HEK293 (cell line): ENCODE measurements around the gene TREH.

Experiments
- CTCF ChIA-PET: fragments of 350-600 bp; formaldehyde crosslinking; extraction: SDS; loops from one replicate; lab custom pipeline; 2021; ENCODE audit warnings: antibody characterized with exemption; lab: Yijun Ruan, JAX
- POLR2A ChIA-PET: fragments of 300-600 bp; formaldehyde crosslinking; extraction: SDS; loops from one replicate; lab custom pipeline; 2020; ENCODE audit warnings: antibody characterized with exemption, inconsistent platforms; lab: Yijun Ruan, JAX
- H3K27ac ChIP-seq: fragments of 200-500 bp; sonication (Bioruptor generic); 2 replicates; pipeline ENCODE4 v1.5.1; 2014; ENCODE audit warnings: low read depth, low read length, control low read depth, inconsistent platforms; ENCODE audit errors: extremely low read depth
- H3K36me3 ChIP-seq, 2 experiments: fragments of 200-500 bp in 1 of 2; sonication (Bioruptor generic) in 1 of 2; 1 replicate in 1 of 2; 2 replicates in 1 of 2; pipeline ENCODE4 v1.5.1; 2014 to 2017; ENCODE audit warnings: inconsistent platforms in 2 of 2, low read length in 2 of 2; ENCODE audit not compliant: control insufficient read depth in 2 of 2, insufficient read depth in 1 of 2
- H3K4me1 ChIP-seq: fragments of 200-500 bp; sonication (Bioruptor generic); 2 replicates; pipeline ENCODE4 v1.5.1; 2014; ENCODE audit warnings: mild to moderate bottlenecking, low read length, inconsistent platforms; ENCODE audit not compliant: control insufficient read depth, insufficient read depth
- H3K4me3 ChIP-seq: 2 replicates; pipeline ENCODE4 v1.5.1; 2011; ENCODE audit warnings: low read depth, mild to moderate bottlenecking, control low read depth, low read length, moderate library complexity
- H3K9me3 ChIP-seq: fragments of 200-500 bp; sonication (Bioruptor generic); 2 replicates; pipeline ENCODE4 v1.5.1; 2014; ENCODE audit warnings: low read depth, low read length, inconsistent platforms; ENCODE audit not compliant: control insufficient read depth, insufficient read depth
- GLIS1 ChIP-seq: fragments of 450-650 bp; formaldehyde crosslinking; IDR thresholded peaks from 2 replicates; pipeline ENCODE4 v1.5.1; 2016; ENCODE audit warnings: missing biosample characterization, missing genetic modification characterization
- HIC1 ChIP-seq: fragments of 450-650 bp; formaldehyde crosslinking; IDR thresholded peaks from 2 replicates; pipeline ENCODE4 v1.5.1; 2016; ENCODE audit warnings: missing biosample characterization, missing genetic modification characterization
- INSM2 ChIP-seq: fragments of 450-650 bp; formaldehyde crosslinking; IDR thresholded peaks from 2 replicates; pipeline ENCODE4 v1.5.1; 2016; ENCODE audit warnings: missing biosample characterization, missing genetic modification characterization
- KLF9 ChIP-seq: fragments of 450-650 bp; formaldehyde crosslinking; IDR thresholded peaks from 2 replicates; pipeline ENCODE4 v1.5.1; 2016; ENCODE audit warnings: missing biosample characterization, missing genetic modification characterization, low read depth
- RBAK ChIP-seq: fragments of 450-650 bp; formaldehyde crosslinking; IDR thresholded peaks from 2 replicates; pipeline ENCODE4 v1.5.1; 2016; ENCODE audit warnings: missing biosample characterization, missing genetic modification characterization
- SP2 ChIP-seq: fragments of 450-650 bp; formaldehyde crosslinking; IDR thresholded peaks from 2 replicates; pipeline ENCODE4 v1.5.1; 2016; ENCODE audit warnings: missing biosample characterization, missing genetic modification characterization
- ZBTB17 ChIP-seq: fragments of 450-650 bp; formaldehyde crosslinking; IDR thresholded peaks from 2 replicates; pipeline ENCODE4 v1.5.1; 2016; ENCODE audit warnings: missing biosample characterization, missing genetic modification characterization
- ZFP41 ChIP-seq: fragments of 450-650 bp; formaldehyde crosslinking; IDR thresholded peaks from 2 replicates; pipeline ENCODE4 v1.5.1; 2016; ENCODE audit warnings: missing biosample characterization, missing genetic modification characterization, borderline replicate concordance
- ZNF16 ChIP-seq: fragments of 450-650 bp; formaldehyde crosslinking; IDR thresholded peaks from 2 replicates; pipeline ENCODE4 v1.5.1; 2016; ENCODE audit warnings: low read depth, missing biosample characterization, missing genetic modification characterization
- ZNF174 ChIP-seq: fragments of 450-650 bp; formaldehyde crosslinking; IDR thresholded peaks from 2 replicates; pipeline ENCODE4 v1.5.0; 2017; ENCODE audit warnings: missing biosample characterization, mild to moderate bottlenecking, missing genetic modification characterization
- ZNF175 ChIP-seq: fragments of 450-650 bp; formaldehyde crosslinking; IDR thresholded peaks from 2 replicates; pipeline ENCODE4 v1.5.1; 2016; ENCODE audit warnings: missing biosample characterization, missing genetic modification characterization
- ZNF274 ChIP-seq, 2 experiments: fragments of 200-500 bp in 1 of 2; fragments of 450-650 bp in 1 of 2; sonication (Bioruptor generic) in 1 of 2; formaldehyde crosslinking in 1 of 2; IDR thresholded peaks; 2 replicates each; pipeline versions ENCODE4 v1.5.1 to v1.6.1; 2014 to 2016; ENCODE audit warnings: borderline replicate concordance in 1 of 2, inconsistent platforms in 1 of 2, low read length in 1 of 2, missing biosample characterization in 1 of 2, missing genetic modification characterization in 1 of 2
- ZNF354C ChIP-seq: fragments of 450-650 bp; formaldehyde crosslinking; IDR thresholded peaks from 2 replicates; pipeline ENCODE4 v1.5.1; 2016; ENCODE audit warnings: missing biosample characterization, missing genetic modification characterization, low read depth, borderline replicate concordance
- TF ChIP-seq, protein P1 (sequence below): fragments of 450-650 bp; formaldehyde crosslinking; IDR thresholded peaks from 2 replicates; pipeline ENCODE4 v1.5.1; 2016; ENCODE audit warnings: missing biosample characterization, missing genetic modification characterization, borderline replicate concordance
- TF ChIP-seq, protein P2 (sequence below): fragments of 450-650 bp; formaldehyde crosslinking; IDR thresholded peaks from 2 replicates; pipeline ENCODE4 v1.5.1; 2016; ENCODE audit warnings: missing biosample characterization, missing genetic modification characterization
- TF ChIP-seq, protein P3 (sequence below): fragments of 450-650 bp; formaldehyde crosslinking; IDR thresholded peaks from 2 replicates; pipeline ENCODE4 v1.5.1; 2016; ENCODE audit warnings: missing biosample characterization, missing genetic modification characterization
- TF ChIP-seq, protein P4 (sequence below): fragments of 450-650 bp; formaldehyde crosslinking; IDR thresholded peaks from 2 replicates; pipeline ENCODE4 v1.5.1; 2016; ENCODE audit warnings: missing biosample characterization, missing genetic modification characterization

The TREH gene

GRCh38 chr11:118646393-118646792 lies 33.1 kb downstream of the TREH start:
- CTCF ChIA-PET = interaction anchor here (0.6 kb wide), 1 partner anchor 27 kb away, joined by 3 read pairs; no protein-coding TSS in a partner anchor
- no peak overlapping the region for H3K4me3 ChIP-seq
- TF ChIP-seq SP2 (tag by site-specific recombination) (no peak), ZNF354C (no peak), INSM2 (tag by site-specific recombination) (no peak), ZFP41 (no peak)
- TF ChIP-seq, protein P1, sequence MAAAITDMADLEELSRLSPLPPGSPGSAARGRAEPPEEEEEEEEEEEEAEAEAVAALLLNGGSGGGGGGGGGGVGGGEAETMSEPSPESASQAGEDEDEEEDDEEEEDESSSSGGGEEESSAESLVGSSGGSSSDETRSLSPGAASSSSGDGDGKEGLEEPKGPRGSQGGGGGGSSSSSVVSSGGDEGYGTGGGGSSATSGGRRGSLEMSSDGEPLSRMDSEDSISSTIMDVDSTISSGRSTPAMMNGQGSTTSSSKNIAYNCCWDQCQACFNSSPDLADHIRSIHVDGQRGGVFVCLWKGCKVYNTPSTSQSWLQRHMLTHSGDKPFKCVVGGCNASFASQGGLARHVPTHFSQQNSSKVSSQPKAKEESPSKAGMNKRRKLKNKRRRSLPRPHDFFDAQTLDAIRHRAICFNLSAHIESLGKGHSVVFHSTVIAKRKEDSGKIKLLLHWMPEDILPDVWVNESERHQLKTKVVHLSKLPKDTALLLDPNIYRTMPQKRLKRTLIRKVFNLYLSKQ (tag by site-specific recombination) = no peak
- TF ChIP-seq, all 188 proteins: peak for 0
- H3K36me3 ChIP-seq = peaks cover 0 to 86% of the 10 kb centered on the region in 2 experiments; a peak in 2 of 3 replicates
- no peaks in the 10 kb centered on the region for H3K9me3 ChIP-seq
- H3K27ac ChIP-seq = no peak overlapping the region
- no peaks in the 10 kb centered on the region for H3K4me1 ChIP-seq
- POLR2A ChIA-PET = no interaction called here

DNA sequence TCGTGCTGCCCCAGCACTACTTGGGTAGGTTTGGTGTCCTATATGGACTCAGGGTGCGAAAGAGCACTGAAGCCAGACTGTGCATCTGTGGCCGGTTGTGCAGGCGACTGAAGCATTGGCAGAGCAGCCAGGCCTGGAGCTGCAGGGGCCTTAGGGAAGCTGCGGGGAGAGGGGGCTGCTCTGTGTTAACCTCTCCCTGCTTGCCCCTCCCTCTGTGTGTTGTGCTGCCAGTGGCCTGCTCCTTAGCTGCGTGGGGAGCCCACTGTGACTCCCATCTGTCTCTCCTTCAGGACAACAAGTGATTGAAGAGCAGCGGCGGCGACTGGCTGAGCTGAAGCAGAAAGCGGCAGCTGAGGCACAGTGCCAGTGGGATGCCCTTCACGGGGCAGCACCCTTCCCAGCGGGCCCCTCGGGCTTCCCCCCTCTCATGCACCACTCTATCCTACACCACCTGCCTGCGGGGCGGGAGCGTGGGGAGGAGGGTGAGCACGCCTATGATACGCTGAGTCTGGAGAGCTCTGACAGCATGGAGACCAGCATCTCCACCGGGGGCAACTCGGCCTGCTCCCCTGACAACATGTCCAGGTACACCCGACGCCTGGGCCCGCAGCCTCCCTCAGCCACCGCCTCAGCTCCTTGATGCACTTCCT lies 34.3 kb downstream of the TREH start:
- H3K36me3 ChIP-seq = peaks cover 0 to 87% of the 10 kb centered on the region in 2 experiments; a peak in 2 of 3 replicates
- ChIA-PET POLR2A (no interaction called here), CTCF (interaction anchor here (2.0 kb wide), 1 partner anchor 9 kb away, joined by 6 read pairs; no protein-coding TSS in a partner anchor)
- no peak overlapping the region for H3K27ac ChIP-seq
- H3K9me3 ChIP-seq = no peaks in the 10 kb centered on the region
- TF ChIP-seq ZNF16 (tag by site-specific recombination) (no peak), GLIS1 (no peak), RBAK (no peak), ZNF175 (tag by site-specific recombination) (no peak), ZBTB17 (tag by site-specific recombination) (no peak), HIC1 (tag by site-specific recombination) (no peak), KLF9 (tag by site-specific recombination) (no peak), ZNF174 (no peak), ZNF274 (IDR thresholded peaks at IDR 0.05; ENCODE audit: low read length) (no peak), ZNF274 (tag by site-specific recombination; IDR thresholded peaks at IDR 0.05; ENCODE audit: borderline replicate concordance) (no peak)
- TF ChIP-seq, protein P2, sequence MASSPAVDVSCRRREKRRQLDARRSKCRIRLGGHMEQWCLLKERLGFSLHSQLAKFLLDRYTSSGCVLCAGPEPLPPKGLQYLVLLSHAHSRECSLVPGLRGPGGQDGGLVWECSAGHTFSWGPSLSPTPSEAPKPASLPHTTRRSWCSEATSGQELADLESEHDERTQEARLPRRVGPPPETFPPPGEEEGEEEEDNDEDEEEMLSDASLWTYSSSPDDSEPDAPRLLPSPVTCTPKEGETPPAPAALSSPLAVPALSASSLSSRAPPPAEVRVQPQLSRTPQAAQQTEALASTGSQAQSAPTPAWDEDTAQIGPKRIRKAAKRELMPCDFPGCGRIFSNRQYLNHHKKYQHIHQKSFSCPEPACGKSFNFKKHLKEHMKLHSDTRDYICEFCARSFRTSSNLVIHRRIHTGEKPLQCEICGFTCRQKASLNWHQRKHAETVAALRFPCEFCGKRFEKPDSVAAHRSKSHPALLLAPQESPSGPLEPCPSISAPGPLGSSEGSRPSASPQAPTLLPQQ (tag by site-specific recombination) = no peak
- TF ChIP-seq, protein P3, sequence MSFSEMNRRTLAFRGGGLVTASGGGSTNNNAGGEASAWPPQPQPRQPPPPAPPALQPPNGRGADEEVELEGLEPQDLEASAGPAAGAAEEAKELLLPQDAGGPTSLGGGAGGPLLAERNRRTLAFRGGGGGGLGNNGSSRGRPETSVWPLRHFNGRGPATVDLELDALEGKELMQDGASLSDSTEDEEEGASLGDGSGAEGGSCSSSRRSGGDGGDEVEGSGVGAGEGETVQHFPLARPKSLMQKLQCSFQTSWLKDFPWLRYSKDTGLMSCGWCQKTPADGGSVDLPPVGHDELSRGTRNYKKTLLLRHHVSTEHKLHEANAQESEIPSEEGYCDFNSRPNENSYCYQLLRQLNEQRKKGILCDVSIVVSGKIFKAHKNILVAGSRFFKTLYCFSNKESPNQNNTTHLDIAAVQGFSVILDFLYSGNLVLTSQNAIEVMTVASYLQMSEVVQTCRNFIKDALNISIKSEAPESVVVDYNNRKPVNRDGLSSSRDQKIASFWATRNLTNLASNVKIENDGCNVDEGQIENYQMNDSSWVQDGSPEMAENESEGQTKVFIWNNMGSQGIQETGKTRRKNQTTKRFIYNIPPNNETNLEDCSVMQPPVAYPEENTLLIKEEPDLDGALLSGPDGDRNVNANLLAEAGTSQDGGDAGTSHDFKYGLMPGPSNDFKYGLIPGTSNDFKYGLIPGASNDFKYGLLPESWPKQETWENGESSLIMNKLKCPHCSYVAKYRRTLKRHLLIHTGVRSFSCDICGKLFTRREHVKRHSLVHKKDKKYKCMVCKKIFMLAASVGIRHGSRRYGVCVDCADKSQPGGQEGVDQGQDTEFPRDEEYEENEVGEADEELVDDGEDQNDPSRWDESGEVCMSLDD = no peak
- TF ChIP-seq, protein P4, sequence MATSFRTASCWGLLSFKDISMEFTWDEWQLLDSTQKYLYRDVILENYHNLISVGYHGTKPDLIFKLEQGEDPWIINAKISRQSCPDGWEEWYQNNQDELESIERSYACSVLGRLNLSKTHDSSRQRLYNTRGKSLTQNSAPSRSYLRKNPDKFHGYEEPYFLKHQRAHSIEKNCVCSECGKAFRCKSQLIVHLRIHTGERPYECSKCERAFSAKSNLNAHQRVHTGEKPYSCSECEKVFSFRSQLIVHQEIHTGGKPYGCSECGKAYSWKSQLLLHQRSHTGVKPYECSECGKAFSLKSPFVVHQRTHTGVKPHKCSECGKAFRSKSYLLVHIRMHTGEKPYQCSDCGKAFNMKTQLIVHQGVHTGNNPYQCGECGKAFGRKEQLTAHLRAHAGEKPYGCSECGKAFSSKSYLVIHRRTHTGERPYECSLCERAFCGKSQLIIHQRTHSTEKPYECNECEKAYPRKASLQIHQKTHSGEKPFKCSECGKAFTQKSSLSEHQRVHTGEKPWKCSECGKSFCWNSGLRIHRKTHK (tag by site-specific recombination) = no peak
- no peaks in the 10 kb centered on the region for H3K4me1 ChIP-seq
- H3K4me3 ChIP-seq = no peak overlapping the region
